ENCODE data around the gene GGACT. TPM values are rescaled to one million over a fixed set of nuclear protein-coding genes. Genes with fewer than 3 reads are reported as not detected.

GGACT gene
- total RNA-seq, 1 experiment from 2014 or later = 2.6 TPM

DNA sequence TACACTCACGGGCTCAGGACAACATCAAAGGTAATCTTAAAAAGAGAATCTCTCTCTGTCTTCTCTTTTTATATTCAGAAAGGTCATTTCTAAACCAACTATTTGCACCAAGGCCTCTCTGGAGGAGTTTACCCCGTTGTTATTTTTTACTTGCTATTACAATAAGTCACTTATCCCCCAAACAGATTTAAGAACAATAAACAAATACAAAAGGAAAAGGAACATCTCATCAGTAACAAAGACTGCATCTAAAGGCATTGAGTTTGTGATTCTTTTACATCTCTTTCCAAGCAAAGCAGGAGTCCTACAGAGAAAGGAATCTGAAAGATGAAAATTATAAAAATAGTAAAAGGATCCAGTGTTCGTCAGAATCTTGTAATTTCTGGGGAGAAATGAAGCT is 75.4 kb downstream of the GGACT start:
- intact Hi-C loops (cut with micrococcal nuclease; ENCODE audit: unreplicated experiment) = loop anchor here (10.0 kb wide), 1 partner anchor 858 kb away; no protein-coding TSS in a partner anchor
- Mint-ChIP-seq H3K27me3 (ENCODE audit: unreplicated experiment) (no peaks in the 10 kb centered on the region), H3K9me3 (ENCODE audit: low read depth, unreplicated experiment) (no peaks in the 10 kb centered on the region), H3K27ac (ENCODE audit: unreplicated experiment) (no peak overlapping the region), H3K4me1 (ENCODE audit: low read depth, unreplicated experiment) (no peaks in the 10 kb centered on the region), H3K4me3 (ENCODE audit: low read depth, unreplicated experiment) (no peak overlapping the region), H3K36me3 (ENCODE audit: insufficient read depth, unreplicated experiment) (no peaks in the 10 kb centered on the region)
- CTCF ChIA-PET = no interaction called here
- TF ChIP-seq, protein P1, sequence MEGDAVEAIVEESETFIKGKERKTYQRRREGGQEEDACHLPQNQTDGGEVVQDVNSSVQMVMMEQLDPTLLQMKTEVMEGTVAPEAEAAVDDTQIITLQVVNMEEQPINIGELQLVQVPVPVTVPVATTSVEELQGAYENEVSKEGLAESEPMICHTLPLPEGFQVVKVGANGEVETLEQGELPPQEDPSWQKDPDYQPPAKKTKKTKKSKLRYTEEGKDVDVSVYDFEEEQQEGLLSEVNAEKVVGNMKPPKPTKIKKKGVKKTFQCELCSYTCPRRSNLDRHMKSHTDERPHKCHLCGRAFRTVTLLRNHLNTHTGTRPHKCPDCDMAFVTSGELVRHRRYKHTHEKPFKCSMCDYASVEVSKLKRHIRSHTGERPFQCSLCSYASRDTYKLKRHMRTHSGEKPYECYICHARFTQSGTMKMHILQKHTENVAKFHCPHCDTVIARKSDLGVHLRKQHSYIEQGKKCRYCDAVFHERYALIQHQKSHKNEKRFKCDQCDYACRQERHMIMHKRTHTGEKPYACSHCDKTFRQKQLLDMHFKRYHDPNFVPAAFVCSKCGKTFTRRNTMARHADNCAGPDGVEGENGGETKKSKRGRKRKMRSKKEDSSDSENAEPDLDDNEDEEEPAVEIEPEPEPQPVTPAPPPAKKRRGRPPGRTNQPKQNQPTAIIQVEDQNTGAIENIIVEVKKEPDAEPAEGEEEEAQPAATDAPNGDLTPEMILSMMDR (IDR thresholded peaks at IDR 0.05; ENCODE audit: unreplicated experiment) = no peak
- no TSS peak for BruUV-seq (replicated peaks)
- no peak for DNase-seq

DNA sequence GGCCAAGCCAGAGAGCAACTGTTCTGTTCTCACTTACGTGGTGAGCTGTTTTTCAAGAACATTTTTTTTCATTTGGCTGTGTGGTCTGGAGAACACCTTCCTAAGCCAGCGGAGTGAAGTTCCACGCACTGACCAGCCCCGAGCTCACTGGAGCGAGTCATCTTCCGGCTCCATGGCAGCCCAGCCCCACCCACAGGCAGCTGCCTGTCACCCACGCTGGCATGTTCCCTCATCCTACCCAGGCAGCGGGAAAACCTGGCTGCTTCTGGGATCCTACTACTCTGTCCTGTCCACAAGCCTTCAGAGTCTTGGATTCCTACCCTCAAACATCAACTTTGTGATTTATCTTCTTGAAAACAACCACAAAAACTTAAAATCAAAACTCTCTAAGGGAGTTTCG is 76.2 kb downstream of the GGACT start:
- no peak for DNase-seq
- CTCF ChIA-PET = no interaction called here
- Mint-ChIP-seq H3K4me1 (ENCODE audit: low read depth, unreplicated experiment) (no peaks in the 10 kb centered on the region), H3K4me3 (ENCODE audit: low read depth, unreplicated experiment) (no peak overlapping the region), H3K36me3 (ENCODE audit: insufficient read depth, unreplicated experiment) (no peaks in the 10 kb centered on the region), H3K27me3 (ENCODE audit: unreplicated experiment) (no peaks in the 10 kb centered on the region), H3K27ac (ENCODE audit: unreplicated experiment) (no peak overlapping the region), H3K9me3 (ENCODE audit: low read depth, unreplicated experiment) (no peaks in the 10 kb centered on the region)
- no TSS peak for BruUV-seq (replicated peaks)
- TF ChIP-seq, protein P1 (IDR thresholded peaks at IDR 0.05; ENCODE audit: unreplicated experiment) = no peak
- intact Hi-C loops (cut with micrococcal nuclease; ENCODE audit: unreplicated experiment) = loop anchor here (10.0 kb wide), 1 partner anchor 858 kb away; no protein-coding TSS in a partner anchor

DNA sequence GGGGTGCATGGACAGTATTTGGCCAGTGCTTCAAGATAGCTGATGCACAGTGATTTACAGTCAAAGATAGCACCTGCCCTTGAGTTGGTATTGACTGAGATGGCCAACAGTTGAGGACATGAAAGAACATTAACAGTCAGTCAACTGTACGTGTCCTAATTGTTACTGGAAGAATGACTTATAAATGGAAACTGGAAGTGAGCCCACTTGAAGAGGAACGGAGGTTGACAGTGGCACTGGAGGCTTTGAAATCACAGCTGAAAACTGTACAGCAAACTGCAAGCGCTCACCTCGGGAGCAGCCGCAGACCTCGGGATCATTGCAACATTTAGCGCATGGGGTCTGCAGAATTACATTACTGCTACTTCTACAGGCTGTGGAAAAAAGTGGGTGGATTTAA is 77.1 kb downstream of the GGACT start:
- intact Hi-C loops (cut with micrococcal nuclease; ENCODE audit: unreplicated experiment) = loop anchor here (10.0 kb wide), 1 partner anchor 857 kb away; no protein-coding TSS in a partner anchor
- Mint-ChIP-seq H3K4me1 (ENCODE audit: low read depth, unreplicated experiment) (no peaks in the 10 kb centered on the region), H3K27me3 (ENCODE audit: unreplicated experiment) (no peaks in the 10 kb centered on the region), H3K36me3 (ENCODE audit: insufficient read depth, unreplicated experiment) (no peaks in the 10 kb centered on the region), H3K27ac (ENCODE audit: unreplicated experiment) (no peak overlapping the region), H3K4me3 (ENCODE audit: low read depth, unreplicated experiment) (no peak overlapping the region), H3K9me3 (ENCODE audit: low read depth, unreplicated experiment) (no peaks in the 10 kb centered on the region)
- BruUV-seq (replicated peaks) = no TSS peak
- TF ChIP-seq, protein P1 (IDR thresholded peaks at IDR 0.05; ENCODE audit: unreplicated experiment) = no peak
- CTCF ChIA-PET = no interaction called here
- no peak for DNase-seq

DNA sequence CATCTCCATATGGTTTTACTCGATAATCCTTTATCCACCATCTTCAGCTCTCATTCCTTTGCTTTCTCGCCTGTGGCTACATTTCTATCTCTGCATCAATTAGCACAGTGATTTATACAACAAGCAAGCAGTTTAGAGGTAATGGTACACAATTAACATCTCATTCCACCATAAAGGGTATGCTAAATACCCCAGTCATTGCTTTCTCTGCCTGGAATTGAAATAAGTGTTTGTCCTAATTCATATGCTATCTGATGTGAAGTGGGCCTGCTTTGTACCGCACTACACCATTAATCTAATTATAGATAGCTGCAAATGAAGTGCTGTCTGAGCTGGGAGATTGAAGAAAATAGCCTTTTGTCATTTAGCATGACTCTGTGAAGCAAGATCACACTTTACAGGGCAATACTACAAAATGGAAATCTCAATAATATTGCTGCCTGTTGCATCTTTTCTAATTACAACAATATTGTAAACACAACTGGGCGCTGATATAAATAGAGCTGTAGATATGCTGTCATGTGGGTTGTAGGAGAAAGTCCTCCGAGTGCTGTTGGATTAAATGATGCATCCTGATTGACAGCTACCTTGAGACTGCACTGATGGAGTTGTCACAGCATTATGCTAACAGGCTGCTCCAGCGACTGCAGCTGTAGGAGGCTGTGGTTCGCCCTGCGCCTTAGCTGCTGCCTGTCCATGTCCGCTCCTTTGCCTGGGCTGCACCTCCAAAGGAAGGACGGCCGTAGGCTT is 78.2 kb downstream of the GGACT start:
- H3K27ac Mint-ChIP-seq (ENCODE audit: unreplicated experiment) = no peak overlapping the region
- CTCF ChIA-PET = no interaction called here
- no TSS peak for BruUV-seq (replicated peaks)
- TF ChIP-seq, protein P1 (IDR thresholded peaks at IDR 0.05; ENCODE audit: unreplicated experiment) = no peak
- DNase-seq = no peak
- H3K27me3 Mint-ChIP-seq (ENCODE audit: unreplicated experiment) = no peaks in the 10 kb centered on the region
- H3K36me3 Mint-ChIP-seq (ENCODE audit: insufficient read depth, unreplicated experiment) = no peaks in the 10 kb centered on the region
- no peak overlapping the region for H3K4me3 Mint-ChIP-seq (ENCODE audit: low read depth, unreplicated experiment)
- H3K9me3 Mint-ChIP-seq (ENCODE audit: low read depth, unreplicated experiment) = no peaks in the 10 kb centered on the region
- H3K4me1 Mint-ChIP-seq (ENCODE audit: low read depth, unreplicated experiment) = no peaks in the 10 kb centered on the region
- intact Hi-C loops (cut with micrococcal nuclease; ENCODE audit: unreplicated experiment) = loop anchor here (10.0 kb wide), 1 partner anchor 856 kb away; no protein-coding TSS in a partner anchor

All from Calu3 (cell line).